ENCODE measurements around the gene SH3BGRL2.

- TF ChIP-seq, protein P1, sequence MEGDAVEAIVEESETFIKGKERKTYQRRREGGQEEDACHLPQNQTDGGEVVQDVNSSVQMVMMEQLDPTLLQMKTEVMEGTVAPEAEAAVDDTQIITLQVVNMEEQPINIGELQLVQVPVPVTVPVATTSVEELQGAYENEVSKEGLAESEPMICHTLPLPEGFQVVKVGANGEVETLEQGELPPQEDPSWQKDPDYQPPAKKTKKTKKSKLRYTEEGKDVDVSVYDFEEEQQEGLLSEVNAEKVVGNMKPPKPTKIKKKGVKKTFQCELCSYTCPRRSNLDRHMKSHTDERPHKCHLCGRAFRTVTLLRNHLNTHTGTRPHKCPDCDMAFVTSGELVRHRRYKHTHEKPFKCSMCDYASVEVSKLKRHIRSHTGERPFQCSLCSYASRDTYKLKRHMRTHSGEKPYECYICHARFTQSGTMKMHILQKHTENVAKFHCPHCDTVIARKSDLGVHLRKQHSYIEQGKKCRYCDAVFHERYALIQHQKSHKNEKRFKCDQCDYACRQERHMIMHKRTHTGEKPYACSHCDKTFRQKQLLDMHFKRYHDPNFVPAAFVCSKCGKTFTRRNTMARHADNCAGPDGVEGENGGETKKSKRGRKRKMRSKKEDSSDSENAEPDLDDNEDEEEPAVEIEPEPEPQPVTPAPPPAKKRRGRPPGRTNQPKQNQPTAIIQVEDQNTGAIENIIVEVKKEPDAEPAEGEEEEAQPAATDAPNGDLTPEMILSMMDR (IDR thresholded peaks at IDR 0.05; ENCODE audit: low read depth, low read length): no peak
- no peak for TF ChIP-seq EZH2phosphoT487 (IDR thresholded peaks at IDR 0.05; ENCODE audit: low read depth)
These were observed 24.1 kb upstream of the SH3BGRL2 start for GRCh38 chr6:79607000-79607399.

Measured in OCI-LY3 (cell line).